K562 (cell line): Measurements from ENCODE around the gene ARHGAP33. TPM values are rescaled to one million over a fixed set of nuclear protein-coding genes. Genes with fewer than 3 reads are reported as not detected.

ENCODE experiments used
- ARNT ChIP-seq, 2 experiments: fragments of 450-650 bp; IDR thresholded peaks; 2 replicates each; pipeline ENCODE4 v1.6.1; 2016; ENCODE audit warnings: mild to moderate bottlenecking in 1 of 2
- BCOR ChIP-seq: fragments of 450-650 bp; IDR thresholded peaks from 2 replicates; pipeline ENCODE4 v1.6.1; 2016
- CREB3 ChIP-seq: fragments of 450-650 bp; conservative IDR thresholded peaks from 2 replicates; pipeline ENCODE4 v1.6.1; 2016; ENCODE audit warnings: missing genetic modification characterization, low read depth, mild to moderate bottlenecking, missing compliant biosample characterization, moderate library complexity
- FOXO4 ChIP-seq: fragments of 450-650 bp; formaldehyde crosslinking; IDR thresholded peaks from 2 replicates; pipeline ENCODE4 v1.4.0; 2020; ENCODE audit warnings: mild to moderate bottlenecking, moderate library complexity
- HES1 ChIP-seq: fragments of 450-650 bp; IDR thresholded peaks from 2 replicates; pipeline ENCODE4 v1.6.1; 2016; ENCODE audit warnings: low read depth, mild to moderate bottlenecking, moderate library complexity
- HEY1 ChIP-seq: fragments of 250-450 bp; sonication (Bioruptor Pico); IDR thresholded peaks from 2 replicates; pipeline ENCODE4 v1.5.0; 2020; ENCODE audit warnings: mild to moderate bottlenecking, moderate library complexity, borderline replicate concordance
- MIER1 ChIP-seq: fragments of 450-650 bp; IDR thresholded peaks from 2 replicates; pipeline ENCODE4 v1.6.1; 2016; ENCODE audit warnings: antibody characterized with exemption, mild to moderate bottlenecking, low read depth
- RFX5 ChIP-seq: IDR thresholded peaks from 2 replicates; pipeline ENCODE4 v1.6.1; 2011; ENCODE audit warnings: low read depth, mild to moderate bottlenecking, improper control_type of control experiment, low read length
- TOE1 ChIP-seq, 2 experiments: fragments of 450-650 bp in 1 of 2; sonication (generic) in 1 of 2; formaldehyde crosslinking in 1 of 2; IDR thresholded peaks; 2 replicates each; pipeline versions ENCODE4 v1.7.1 to v1.8.0; 2016 to 2022; ENCODE audit warnings: borderline replicate concordance in 2 of 2, mild to moderate bottlenecking in 2 of 2, antibody characterized with exemption in 1 of 2, inconsistent platforms in 1 of 2, low read depth in 1 of 2, missing genetic modification reagents in 1 of 2, moderate library complexity in 1 of 2
- ZBTB40 ChIP-seq, 2 experiments: fragments of 450-650 bp in 1 of 2; sonication (generic) in 1 of 2; formaldehyde crosslinking in 1 of 2; IDR thresholded peaks; 2 replicates each; pipeline versions ENCODE4 v1.7.1 to v1.9.0; 2016 to 2022; ENCODE audit warnings: inconsistent platforms in 1 of 2, mild to moderate bottlenecking in 1 of 2, missing genetic modification reagents in 1 of 2
- ZNF212 ChIP-seq: fragments of 450-650 bp; formaldehyde crosslinking; IDR thresholded peaks from 2 replicates; pipeline ENCODE4 v1.4.0; 2020; ENCODE audit warnings: mild to moderate bottlenecking
- ZNF263 ChIP-seq: sonication (generic); formaldehyde crosslinking; IDR thresholded peaks from 2 replicates; pipeline ENCODE4 v1.8.0; 2022; ENCODE audit warnings: mild to moderate bottlenecking, missing genetic modification reagents, borderline replicate concordance
- ZNF707 ChIP-seq: fragments of 250-450 bp; sonication (Bioruptor Pico); conservative IDR thresholded peaks from 2 replicates; pipeline ENCODE4 v1.8.0; 2022; ENCODE audit warnings: inconsistent platforms, mild to moderate bottlenecking, moderate library complexity
- polyA plus RNA-seq, 8 experiments: library from polyadenylated mRNA; depleted of rRNA in 4 of 8; stranded (reverse) in 5 of 8; unstranded in 3 of 8; fragments of >200 nt; fragmentation: Nextera tagmentation in 2 of 8; fragmentation: Illumina TruSeq in 1 of 8; extraction: Ambion mirVana in 2 of 8; extraction: Trizol in 1 of 8; gene quantifications; 2 replicates each; pipeline versions ENCODE4 v1.2.1 to v1.2.3, GENCODE V29; 2011 to 2014; ENCODE audit warnings: inconsistent platforms in 1 of 8, missing spikeins in 1 of 8
- total RNA-seq, 7 experiments: library from RNA; depleted of rRNA in 6 of 7; stranded (reverse); fragments of >200 nt in 6 of 7; fragmentation: Illumina TruSeq in 2 of 7; extraction: Trizol in 2 of 7; gene quantifications; 2 replicates each; pipeline versions ENCODE4 v1.2.1 to v1.2.3, GENCODE V29; 2011 to 2021; ENCODE audit warnings: low replicate concordance in 1 of 7

Gene ARHGAP33
- total and polyA plus RNA-seq, 9 of the 15 experiments (the other 6 are each of a cell fraction or from before 2014, with no cell fraction given): 0.06 to 26.6 (median 1.6) TPM; not detected in 1

- TF ChIP-seq ZBTB40 (IDR thresholded peaks at IDR 0.05): peak; percentile 76
- TF ChIP-seq ZBTB40 (CRISPR knock-in tag; IDR thresholded peaks at IDR 0.05): no peak
- no peak for TF ChIP-seq MIER1
- no peak for TF ChIP-seq TOE1 (IDR thresholded peaks at IDR 0.05; ENCODE audit: borderline replicate concordance)
- TF ChIP-seq TOE1 (CRISPR knock-in tag; IDR thresholded peaks at IDR 0.05; ENCODE audit: borderline replicate concordance, low read depth): no peak
- no peak for TF ChIP-seq RFX5
- no peak for TF ChIP-seq CREB3 (tag)
- peak; percentile 23; the same call in 1 of the 2 replicates for TF ChIP-seq HES1
- TF ChIP-seq BCOR: no peak
- peak; percentile 86 for TF ChIP-seq ZNF263 (CRISPR knock-in tag)
- no peak for TF ChIP-seq ARNT (IDR thresholded peaks at IDR 0.05)
- TF ChIP-seq ZNF707: no peak
- no peak for TF ChIP-seq FOXO4 (CRISPR knock-in tag)
- TF ChIP-seq ZNF212 (CRISPR knock-in tag): peak; percentile 54; the same call in 1 of the 2 replicates
- no peak for TF ChIP-seq HEY1 (CRISPR knock-in tag)
Measured at GRCh38 chr19:35757749-35758608, 17.4 kb upstream of the ARHGAP33 start, which contains the start of gene PROSER3 (continued).
